HG03060 (cell line): ENCODE measurements around the gene CDC42BPB.

ENCODE experiments used
- ATAC-seq: cut with Tn5 transposase; IDR thresholded peaks from one replicate; pipeline ENCODE4 v1.9.1; 2021; ENCODE audit warnings: low read depth, moderate number of reproducible peaks; ENCODE audit not compliant: unreplicated experiment

The CDC42BPB gene

DNA sequence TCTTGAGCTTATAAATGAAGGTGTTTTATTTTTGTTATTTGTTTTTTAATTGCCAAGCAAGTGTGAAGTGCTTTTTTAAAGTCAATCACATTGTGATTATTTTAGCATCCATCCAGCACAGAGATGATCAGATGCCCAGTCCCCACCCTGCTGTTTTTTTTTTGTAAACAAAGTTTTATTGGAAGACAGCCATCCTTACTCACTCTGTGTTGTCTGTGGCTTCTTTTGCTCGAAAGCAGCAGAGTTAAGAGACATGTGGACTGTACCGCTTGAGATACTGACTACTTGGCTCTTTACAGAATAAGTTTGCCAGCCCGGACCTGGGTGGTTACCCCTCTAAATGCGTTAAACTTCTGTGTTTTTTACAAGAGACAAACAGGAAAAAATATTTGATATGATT lies 165.8 kb downstream of the CDC42BPB start:
- no peak for ATAC-seq

DNA sequence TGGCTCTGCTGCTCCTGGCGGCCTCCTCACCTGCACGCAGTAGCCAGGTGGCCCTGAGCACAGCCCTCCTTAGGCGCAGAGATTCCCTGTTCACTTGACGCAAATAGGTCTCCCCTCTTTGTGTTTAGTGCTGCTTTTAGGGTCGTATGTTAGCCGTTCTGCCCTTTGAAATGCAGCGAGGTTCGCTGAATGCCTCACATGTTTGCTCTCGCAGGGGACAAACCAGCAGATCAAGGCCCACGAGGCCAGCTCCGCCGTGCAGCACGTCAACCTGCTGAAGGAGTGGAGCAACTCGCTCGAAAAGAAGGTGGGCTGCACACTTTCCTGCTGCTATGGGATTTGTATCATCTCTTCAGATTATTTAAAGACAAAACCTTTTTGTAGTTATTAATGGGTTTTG lies 166.2 kb downstream of the CDC42BPB start:
- no peak for ATAC-seq

DNA sequence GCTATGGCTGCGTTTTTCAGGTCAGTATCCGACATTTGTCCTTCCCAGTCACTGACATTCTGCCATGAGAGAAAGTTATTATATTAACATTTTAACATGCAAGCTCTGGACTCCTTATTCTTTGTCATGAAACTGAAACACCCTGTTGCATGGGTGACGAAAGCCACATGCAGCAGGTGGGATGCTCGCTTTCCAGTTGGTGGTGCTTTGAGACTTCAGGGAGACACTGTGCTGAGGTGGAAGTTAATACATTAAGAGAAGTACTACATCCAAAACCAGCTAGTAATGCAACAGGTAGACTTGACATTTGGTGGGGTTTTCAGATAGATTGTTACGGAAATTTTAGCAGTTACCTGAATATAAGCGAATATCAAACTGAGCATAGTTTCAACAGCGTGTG lies 167.7 kb downstream of the CDC42BPB start:
- ATAC-seq = no peak

DNA sequence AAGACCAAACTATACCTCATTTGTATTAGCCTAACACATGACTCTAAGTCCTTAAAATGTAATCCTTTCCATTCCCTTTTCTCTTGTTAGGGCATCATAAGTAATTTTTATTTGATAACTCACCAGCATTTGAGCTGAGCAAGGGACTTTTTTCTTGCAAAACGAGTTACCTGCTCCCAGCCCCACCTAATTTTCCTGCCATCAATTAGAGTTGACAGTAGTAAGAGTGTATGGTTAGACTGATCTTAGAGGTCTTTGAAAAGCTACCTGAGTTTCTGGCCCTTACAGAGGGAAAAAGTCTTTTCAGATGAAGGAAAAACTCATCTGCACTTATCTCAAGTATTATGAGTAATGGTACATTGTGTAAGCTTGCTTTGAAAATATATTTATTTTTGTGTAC lies 168.6 kb downstream of the CDC42BPB start:
- no peak for ATAC-seq

GRCh38 chr14:102885737-102886447 lies 171.5 kb downstream of the CDC42BPB start:
- no peak for ATAC-seq

DNA sequence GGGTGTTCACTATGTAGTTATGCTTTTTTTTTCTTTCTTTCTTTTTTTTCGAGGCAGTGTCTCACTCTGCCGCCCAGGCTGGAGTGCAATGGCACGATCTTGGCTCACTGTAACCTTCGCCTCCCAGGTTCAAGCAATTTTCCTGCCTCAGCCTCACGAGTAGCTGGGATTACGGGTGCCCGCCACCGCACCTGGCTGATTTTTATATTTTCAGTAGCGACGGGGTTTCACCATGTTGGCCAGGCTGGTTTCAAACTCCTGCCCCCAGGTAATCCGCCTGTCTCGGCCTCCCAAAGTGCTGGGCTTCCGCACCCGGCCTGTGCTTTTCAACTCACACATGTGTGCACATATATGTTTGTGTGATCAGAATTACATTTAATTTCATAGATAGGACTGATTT lies 173.8 kb downstream of the CDC42BPB start:
- no peak for ATAC-seq

- ATAC-seq = no peak
Measured at GRCh38 chr14:102883089-102883541, 174.2 kb downstream of the CDC42BPB start.
